HEK293T (cell line): Measurements from ENCODE around the gene GRK7.

Source experiments
- ARNT ChIP-seq: fragments of 450-650 bp; IDR thresholded peaks from 2 replicates; pipeline ENCODE4 v1.6.1; 2017; ENCODE audit warnings: mild to moderate bottlenecking
- ELF4 ChIP-seq: fragments of 450-650 bp; IDR thresholded peaks from 2 replicates; pipeline ENCODE4 v1.6.1; 2017; ENCODE audit warnings: antibody characterized with exemption
- FOXA1 ChIP-seq: fragments of 450-650 bp; IDR thresholded peaks from 2 replicates; pipeline ENCODE4 v1.6.1; 2016; ENCODE audit warnings: mild to moderate bottlenecking
- HDGF ChIP-seq: fragments of 450-650 bp; IDR thresholded peaks from 2 replicates; pipeline ENCODE4 v1.6.1; 2017; ENCODE audit warnings: antibody characterized with exemption, borderline replicate concordance
- SP1 ChIP-seq: fragments of 450-650 bp; IDR thresholded peaks from 2 replicates; pipeline ENCODE4 v1.6.1; 2017
- ZNF384 ChIP-seq: fragments of 450-650 bp; IDR thresholded peaks from 2 replicates; pipeline ENCODE4 v1.6.1; 2016

DNA sequence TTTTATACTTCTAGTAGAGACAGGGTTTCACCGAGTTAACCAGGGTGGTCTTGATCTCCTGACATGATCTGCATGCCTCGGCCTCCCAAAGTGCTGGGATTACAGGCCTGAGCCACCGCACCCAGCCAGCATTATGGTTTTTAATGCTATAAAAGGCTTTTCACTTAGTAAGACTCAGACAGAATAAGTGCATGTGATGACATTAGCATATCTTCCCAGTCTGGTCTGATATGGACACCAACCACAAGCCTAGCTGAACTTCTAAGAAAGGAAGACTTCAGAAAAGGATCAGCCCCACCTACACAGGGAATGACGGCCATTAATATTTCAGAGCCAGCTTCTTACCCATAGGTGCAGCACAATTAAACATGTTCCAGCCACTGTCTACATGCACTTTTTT lies 27.0 kb downstream of the GRK7 start:
- TF ChIP-seq ELF4 (no peak), SP1 (no peak), ARNT (no peak), FOXA1 (no peak), ZNF384 (no peak), HDGF (no peak)
